Neural cell (in vitro differentiated cells): ENCODE data around the gene APOE. TPM values are rescaled to one million over a fixed set of nuclear protein-coding genes. Genes with fewer than 3 reads are reported as not detected.

Experiments
- H2AFZ ChIP-seq: fragments of 200-600, 300-800 bp; sonication (generic), shearing (Covaris generic); 2 replicates; pipeline ENCODE4 v1.6.0; 2014; ENCODE audit warnings: low read depth, mild to moderate bottlenecking, antibody characterized with exemption, low read length, moderate library complexity
- H3F3A ChIP-seq: fragments of 200-600 bp; shearing (Covaris generic); 2 replicates; pipeline ENCODE4 v1.6.1; 2016; ENCODE audit warnings: mild to moderate bottlenecking, moderate library complexity, mixed read lengths, antibody characterized with exemption, low read length; ENCODE audit not compliant: insufficient read depth, poor library complexity, severe bottlenecking
- H3K27ac ChIP-seq: fragments of 200-600, 300-800 bp; sonication (generic), shearing (Covaris generic); 2 replicates; pipeline ENCODE4 v1.5.1; 2014; ENCODE audit warnings: mild to moderate bottlenecking, low read length, moderate library complexity
- H3K27me3 ChIP-seq: fragments of 300-800, 200-600 bp; sonication (generic), shearing (Covaris generic); 2 replicates; pipeline ENCODE4 v1.6.0; 2014; ENCODE audit warnings: mild to moderate bottlenecking, low read depth, low read length, moderate library complexity; ENCODE audit not compliant: insufficient read depth
- H3K36me3 ChIP-seq: fragments of 300-800, 200-600 bp; sonication (generic), shearing (Covaris generic); 2 replicates; pipeline ENCODE4 v1.5.1; 2014; ENCODE audit warnings: mild to moderate bottlenecking, antibody characterized with exemption, low read length, moderate library complexity; ENCODE audit not compliant: insufficient read depth
- H3K4me2 ChIP-seq: fragments of 300-800, 200-600 bp; sonication (generic), shearing (Covaris generic); 2 replicates; pipeline ENCODE4 v1.6.0; 2014; ENCODE audit warnings: mild to moderate bottlenecking, low read length
- H3K4me3 ChIP-seq: fragments of 300-800, 200-600 bp; sonication (generic), shearing (Covaris generic); 2 replicates; pipeline ENCODE4 v1.5.1; 2014; ENCODE audit warnings: mild to moderate bottlenecking, low read length, moderate library complexity
- H3K79me2 ChIP-seq: fragments of 200-600 bp; shearing (Covaris generic); replicated peaks from 2 replicates; pipeline ENCODE4 v1.6.0; 2014; ENCODE audit warnings: mild to moderate bottlenecking, low read length, moderate library complexity; ENCODE audit not compliant: insufficient read depth
- H3K9ac ChIP-seq: fragments of 300-800, 200-600 bp; sonication (generic), shearing (Covaris generic); 2 replicates; pipeline ENCODE4 v1.6.1; 2016; ENCODE audit warnings: mild to moderate bottlenecking, low read length, mixed read lengths
- H3K9me2 ChIP-seq: fragments of 200-600 bp; shearing (Covaris generic); 2 replicates; pipeline ENCODE4 v1.6.1; 2016; ENCODE audit warnings: mild to moderate bottlenecking, low read length, mixed read lengths; ENCODE audit not compliant: insufficient read depth
- H3K9me3 ChIP-seq: fragments of 200-600, 300-800 bp; sonication (generic), shearing (Covaris generic); 2 replicates; pipeline ENCODE4 v1.6.1; 2016; ENCODE audit warnings: mild to moderate bottlenecking, mixed run types, low read length, moderate library complexity, mixed read lengths
- H4K20me1 ChIP-seq: fragments of 200-600 bp; shearing (Covaris generic); 2 replicates; pipeline ENCODE4 v1.6.1; 2016; ENCODE audit warnings: mild to moderate bottlenecking, mixed run types; ENCODE audit not compliant: insufficient read depth
- CTCF ChIP-seq: fragments of 450-650 bp; IDR thresholded peaks from 2 replicates; pipeline ENCODE4 v1.5.1; 2014; ENCODE audit warnings: antibody characterized with exemption, mild to moderate bottlenecking, moderate library complexity; ENCODE audit not compliant: poor library complexity, severe bottlenecking
- EP300 ChIP-seq: fragments of 450-650 bp; conservative IDR thresholded peaks from 2 replicates; pipeline ENCODE4 v1.6.1; 2014; ENCODE audit warnings: antibody characterized with exemption, mild to moderate bottlenecking, moderate library complexity; ENCODE audit not compliant: poor library complexity, severe bottlenecking
- EZH2 ChIP-seq: fragments of 200-600, 300-800 bp; shearing (Covaris generic), sonication (generic); IDR thresholded peaks from 2 replicates; pipeline ENCODE4 v1.6.1; 2014; ENCODE audit warnings: antibody characterized with exemption, low read length, borderline replicate concordance, mild to moderate bottlenecking; ENCODE audit not compliant: insufficient read depth, poor library complexity, severe bottlenecking
- MXI1 ChIP-seq: fragments of 450-650 bp; conservative IDR thresholded peaks from 2 replicates; pipeline ENCODE4 v1.6.1; 2014; ENCODE audit warnings: antibody characterized with exemption, mild to moderate bottlenecking; ENCODE audit not compliant: poor library complexity, severe bottlenecking
- POLR2AphosphoS5 ChIP-seq: IDR thresholded peaks from 2 replicates; pipeline ENCODE4 v1.6.1; 2012
- RAD21 ChIP-seq: fragments of 450-650 bp; conservative IDR thresholded peaks from 2 replicates; pipeline ENCODE4 v1.6.1; 2014; ENCODE audit warnings: antibody characterized with exemption, mild to moderate bottlenecking, moderate library complexity
- REST ChIP-seq: IDR thresholded peaks from 2 replicates; pipeline ENCODE4 v1.6.1; 2012; ENCODE audit warnings: borderline replicate concordance
- SMC3 ChIP-seq: fragments of 450-650 bp; conservative IDR thresholded peaks from 2 replicates; pipeline ENCODE4 v1.6.1; 2014; ENCODE audit warnings: antibody characterized with exemption, mild to moderate bottlenecking, moderate library complexity; ENCODE audit not compliant: poor library complexity
- TAF1 ChIP-seq: IDR thresholded peaks from 2 replicates; pipeline ENCODE4 v1.6.1; 2012; ENCODE audit warnings: low read depth
- polyA plus RNA-seq: library from polyadenylated mRNA; depleted of rRNA; stranded (reverse); fragments of >200 nt; gene quantifications from 2 replicates; pipeline ENCODE4 v1.2.3, GENCODE V29; 2014

Gene APOE
- polyA plus RNA-seq, 1 donor from 2014 or later, result 8.7 TPM

- no peaks in the 10 kb centered on the region for H4K20me1 ChIP-seq
- TF ChIP-seq REST (no peak), EZH2 (no peak), MXI1 (no peak), EP300 (no peak), POLR2AphosphoS5 (no peak), CTCF (no peak), RAD21 (no peak), SMC3 (no peak), TAF1 (no peak)
- H3K27me3 ChIP-seq, result no peaks in the 10 kb centered on the region
- H3K36me3 ChIP-seq, result no peaks in the 10 kb centered on the region
- no peak overlapping the region for H3K27ac ChIP-seq
- H3K9me2 ChIP-seq, result no peaks in the 10 kb centered on the region
- no peak overlapping the region for H3K4me3 ChIP-seq
- H3K9ac ChIP-seq, result no peak overlapping the region
- H2AFZ ChIP-seq, result no peak overlapping the region
- no peak overlapping the region for H3K4me2 ChIP-seq
- no peaks in the 10 kb centered on the region for H3K9me3 ChIP-seq
- peaks cover 13% of the 10 kb centered on the region for H3K79me2 ChIP-seq
- no peaks in the 10 kb centered on the region for H3F3A ChIP-seq
Observed at GRCh38 chr19:44894946-44895345, 10.7 kb upstream of the APOE start.

GRCh38 chr19:44897835-44898234 lies 7.8 kb upstream of the APOE start:
- Histone ChIP-seq H3K79me2 (no peaks in the 10 kb centered on the region), H3K27me3 (no peaks in the 10 kb centered on the region), H4K20me1 (no peaks in the 10 kb centered on the region), H3K9ac (no peak overlapping the region), H3K36me3 (no peaks in the 10 kb centered on the region), H3K9me2 (no peaks in the 10 kb centered on the region), H3K4me3 (no peak overlapping the region), H3F3A (no peaks in the 10 kb centered on the region), H2AFZ (no peak overlapping the region), H3K4me2 (no peak overlapping the region), H3K27ac (no peak overlapping the region), H3K9me3 (no peaks in the 10 kb centered on the region)
- TF ChIP-seq POLR2AphosphoS5, result no peak
